ENCODE results near the gene UPP2. TPM values are rescaled to one million over a fixed set of nuclear protein-coding genes. Genes with fewer than 3 reads are reported as not detected.

UPP2 gene
- total RNA-seq, 1 donor from 2014 or later = 1.6 TPM

GRCh38 chr2:158103411-158104012, 1.8 kb downstream of the UPP2 start:
- DNase-seq (ENCODE audit: low spot score in 2 of 2) = no peak
- FAIRE-seq = no peak

GRCh38 chr2:158104903-158105302, 3.2 kb downstream of the UPP2 start:
- DNase-seq (ENCODE audit: low spot score in 2 of 2) (no peak), FAIRE-seq (no peak)

GRCh38 chr2:158112992-158113391, 11.3 kb downstream of the UPP2 start:
- no peak for DNase-seq (ENCODE audit: low spot score in 2 of 2)

DNA sequence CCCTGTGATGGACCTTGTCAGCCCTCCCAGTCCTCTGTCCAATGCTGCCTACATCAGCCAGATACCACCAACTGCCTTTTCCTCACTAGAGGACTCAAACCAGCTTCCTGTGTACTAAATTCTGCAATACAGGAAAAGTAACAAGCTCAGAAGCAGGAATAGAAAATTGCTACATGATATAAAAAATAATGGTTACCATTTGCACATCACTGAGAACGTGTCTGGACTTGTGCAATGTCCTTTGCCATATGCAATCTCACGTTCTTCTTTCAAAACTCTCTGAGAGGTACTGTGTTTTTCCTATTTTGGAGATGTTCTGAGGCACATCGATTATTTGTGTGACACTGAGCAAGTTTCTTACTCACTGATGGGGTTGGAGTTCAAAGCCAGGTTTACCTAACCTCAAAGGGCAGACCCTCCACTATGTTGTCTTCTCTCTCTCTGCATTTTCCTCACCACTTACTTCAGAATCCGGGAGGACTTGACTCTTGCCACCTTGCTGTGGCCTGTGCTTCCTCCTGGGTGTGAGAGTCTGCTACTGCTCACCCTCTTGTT, 12.1 kb downstream of the UPP2 start:
- DNase-seq (ENCODE audit: low spot score in 2 of 2) = no peak
- FAIRE-seq = no peak

More at GRCh38 chr2:158112992-158113391, 11.3 kb downstream of the UPP2 start:
- FAIRE-seq = no peak

- DNase-seq (ENCODE audit: low spot score in 2 of 2) (no peak), FAIRE-seq (no peak)
Observed at GRCh38 chr2:158114516-158114915, 12.8 kb downstream of the UPP2 start.

- FAIRE-seq (no peak), DNase-seq (ENCODE audit: low spot score in 2 of 2) (no peak)
Observed at GRCh38 chr2:158115202-158115767, 13.6 kb downstream of the UPP2 start.

DNA sequence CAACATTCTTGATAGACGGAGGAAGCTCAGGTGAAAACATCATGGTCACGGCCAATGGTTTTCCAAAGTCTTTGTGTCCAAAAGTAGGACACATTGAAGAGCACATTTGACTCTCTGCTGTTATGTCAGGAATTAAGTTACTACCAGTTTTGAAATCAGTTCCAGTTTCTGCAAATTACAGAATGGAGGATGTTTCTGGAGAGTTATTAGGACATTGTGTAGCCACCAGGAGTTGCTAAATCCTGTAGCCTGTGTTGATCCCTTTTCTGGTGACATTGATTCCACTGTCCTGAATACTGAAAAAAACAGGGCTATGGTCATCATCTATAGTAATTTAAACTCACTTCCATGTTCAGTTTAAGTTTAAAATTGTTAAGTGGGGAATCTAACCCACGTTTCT, 15.3 kb downstream of the UPP2 start:
- FAIRE-seq (no peak), DNase-seq (ENCODE audit: low spot score in 2 of 2) (no peak)

DNA sequence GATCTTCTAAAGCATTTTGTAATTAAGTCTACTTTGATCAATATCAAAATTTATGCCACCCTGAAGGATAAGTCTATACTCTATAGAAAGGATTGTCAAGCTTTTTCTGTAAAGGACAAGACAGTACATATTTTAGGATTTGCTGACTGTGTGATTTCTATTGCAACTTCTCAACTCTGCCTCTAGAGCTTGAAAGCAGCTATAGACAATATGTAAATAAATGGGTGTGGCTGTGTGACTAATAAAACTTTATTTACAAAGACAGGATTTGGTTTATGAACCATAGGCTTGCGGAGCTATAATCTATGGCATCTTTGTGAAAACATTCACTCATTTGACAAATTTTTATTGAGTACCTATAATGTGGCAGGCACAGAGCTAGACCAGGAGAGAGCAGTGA, 18.4 kb downstream of the UPP2 start:
- DNase-seq (ENCODE audit: low spot score in 2 of 2) = no peak
- no peak for FAIRE-seq

DNA sequence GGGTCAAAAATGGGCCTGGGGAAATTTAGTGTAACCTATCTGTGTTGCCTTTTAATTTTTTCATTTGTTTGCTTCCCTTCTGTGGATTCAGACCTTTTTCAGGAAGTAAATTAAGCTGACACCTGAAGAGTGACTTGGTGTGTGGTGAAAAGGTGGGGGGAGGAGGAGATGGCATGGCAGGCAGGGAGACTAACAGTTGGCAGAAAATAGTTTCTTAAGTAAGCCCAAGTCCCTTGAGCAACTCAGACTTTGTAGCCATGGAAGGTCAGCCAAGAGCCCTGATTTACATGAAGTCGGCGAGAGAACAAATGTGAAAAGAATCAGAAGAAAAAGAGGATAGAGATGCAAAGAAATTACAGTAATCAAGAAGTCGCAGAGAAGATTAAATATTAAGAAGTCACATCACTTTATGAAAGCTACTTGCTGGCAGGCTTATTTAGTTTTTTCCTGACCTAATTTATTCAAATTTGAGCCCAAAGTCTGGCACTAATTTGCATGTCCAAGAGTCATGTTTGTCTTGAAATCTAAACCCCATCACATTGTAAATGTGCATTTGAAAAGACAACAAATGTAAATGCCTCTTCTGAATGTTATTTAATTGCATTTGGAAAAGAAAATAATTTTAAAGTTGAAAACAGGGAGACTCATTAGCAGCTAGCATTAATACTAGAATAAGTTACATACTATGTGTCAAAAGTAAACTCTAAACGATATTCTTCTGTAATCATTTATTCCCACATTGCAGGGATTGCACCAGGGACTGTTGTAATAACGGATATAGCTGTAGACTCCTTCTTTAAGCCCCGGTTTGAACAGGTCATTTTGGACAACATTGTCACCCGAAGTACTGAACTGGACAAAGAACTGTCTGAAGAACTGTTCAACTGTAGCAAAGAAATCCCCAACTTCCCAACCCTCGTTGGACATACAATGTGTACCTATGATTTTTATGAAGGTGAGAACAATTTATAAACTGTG, 19.3 kb downstream of the UPP2 start:
- FAIRE-seq (no peak), DNase-seq (ENCODE audit: low spot score in 2 of 2) (no peak)

- FAIRE-seq = no peak
- no peak for DNase-seq (ENCODE audit: low spot score in 2 of 2)
Observed at GRCh38 chr2:158124896-158125295, 23.2 kb downstream of the UPP2 start.

DNA sequence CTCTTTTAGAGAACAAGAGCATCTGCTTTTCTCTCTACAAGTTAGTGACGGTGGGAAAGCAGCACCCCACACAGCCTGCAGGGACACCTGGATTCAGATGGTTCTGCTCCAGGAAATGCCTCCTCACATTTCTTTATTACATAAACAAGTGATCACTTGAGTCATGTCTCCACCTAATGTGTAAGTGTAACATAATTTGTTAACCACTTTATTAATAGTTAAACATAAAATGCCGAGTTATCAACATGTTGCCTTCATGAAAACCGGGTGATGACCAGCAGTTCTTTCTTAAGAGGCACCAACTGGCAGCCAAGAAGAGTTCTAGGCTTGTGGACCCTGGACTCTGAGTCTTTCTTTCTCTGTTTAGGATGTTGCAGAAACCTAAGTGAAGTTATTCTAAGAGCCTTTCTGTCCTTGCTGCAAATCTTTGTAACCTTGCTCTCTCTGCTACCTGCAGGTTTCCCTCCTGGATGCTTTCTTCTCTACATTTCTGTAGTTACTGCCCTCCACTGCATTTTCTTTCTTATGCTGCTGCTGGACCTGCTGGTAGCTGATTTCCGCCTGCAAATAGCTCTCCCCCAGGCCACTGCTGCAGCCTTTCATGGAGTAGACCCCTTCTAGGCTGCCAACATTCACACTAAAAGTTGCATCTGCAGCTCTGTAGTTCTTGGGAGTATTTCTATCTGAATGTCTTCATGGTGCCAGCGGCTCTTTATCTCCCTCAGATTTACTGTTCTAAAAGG, 24.3 kb downstream of the UPP2 start:
- DNase-seq (ENCODE audit: low spot score in 2 of 2) (no peak), FAIRE-seq (no peak)

- DNase-seq (ENCODE audit: low spot score in 2 of 2) = no peak
- FAIRE-seq = no peak
Observed at GRCh38 chr2:158127380-158127804, 25.7 kb downstream of the UPP2 start.

DNA sequence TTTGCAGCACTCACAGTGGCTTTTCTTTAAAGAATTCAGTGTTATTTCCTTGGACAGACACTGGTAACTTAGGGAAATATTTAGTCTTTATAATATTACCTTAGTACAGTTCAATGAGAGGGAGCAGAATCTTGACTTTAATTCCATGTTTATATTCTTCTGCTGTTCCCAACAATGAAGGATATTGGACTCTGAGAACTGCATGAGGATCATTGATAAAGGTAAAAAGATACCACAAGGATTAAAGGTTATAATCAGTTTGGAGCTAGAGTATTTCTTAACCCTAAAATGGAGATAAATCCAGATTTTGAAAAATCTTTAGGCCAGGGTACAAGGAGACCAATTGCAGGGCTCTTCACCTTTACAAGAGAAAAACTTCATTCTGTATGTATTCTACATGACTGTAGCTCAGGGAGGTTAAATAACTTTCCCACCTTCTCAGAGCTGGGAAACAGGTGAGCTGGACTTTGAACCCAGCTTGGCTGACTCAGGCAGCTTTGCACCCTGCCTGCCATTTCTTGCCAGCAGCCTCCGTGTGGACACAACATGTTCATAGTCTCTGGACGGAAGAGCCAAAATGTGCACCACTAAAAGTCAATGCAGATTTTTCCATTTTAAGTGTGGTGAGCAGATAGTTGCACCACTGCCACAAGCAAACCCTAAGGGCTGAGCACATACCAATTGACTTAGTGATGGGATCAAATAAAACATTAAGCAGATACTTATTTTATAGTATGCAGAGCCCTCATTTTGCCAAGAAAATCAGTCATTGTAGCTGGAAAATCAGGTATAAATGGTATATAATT, 26.7 kb downstream of the UPP2 start:
- no peak for DNase-seq (ENCODE audit: low spot score in 2 of 2)
- no peak for FAIRE-seq

DNA sequence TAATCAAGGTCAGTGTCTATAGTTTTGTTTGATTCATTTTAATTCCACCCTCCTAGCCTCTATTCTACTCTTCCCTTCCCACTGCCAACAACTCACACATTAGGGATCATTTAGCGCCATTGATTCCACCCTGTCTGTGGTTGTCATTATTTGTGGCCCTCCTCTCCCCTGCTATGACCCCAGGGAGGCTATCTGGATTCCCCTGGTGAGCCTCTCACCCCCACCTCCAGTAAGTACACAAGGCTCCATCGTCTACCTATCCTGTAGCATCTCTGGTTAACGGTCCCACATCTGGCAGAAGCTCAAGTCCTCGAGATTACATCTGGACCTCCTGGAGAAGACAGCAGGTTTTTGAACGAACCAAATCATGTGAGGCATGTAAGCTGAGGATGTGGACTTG, 27.4 kb downstream of the UPP2 start:
- DNase-seq (ENCODE audit: low spot score in 2 of 2) (no peak), FAIRE-seq (no peak)

GRCh38 chr2:158130832-158131473, 29.3 kb downstream of the UPP2 start:
- FAIRE-seq (no peak), DNase-seq (ENCODE audit: low spot score in 2 of 2) (no peak)

GRCh38 chr2:158131483-158131912, 29.8 kb downstream of the UPP2 start:
- DNase-seq (ENCODE audit: low spot score in 2 of 2) = no peak
- no peak for FAIRE-seq

DNA sequence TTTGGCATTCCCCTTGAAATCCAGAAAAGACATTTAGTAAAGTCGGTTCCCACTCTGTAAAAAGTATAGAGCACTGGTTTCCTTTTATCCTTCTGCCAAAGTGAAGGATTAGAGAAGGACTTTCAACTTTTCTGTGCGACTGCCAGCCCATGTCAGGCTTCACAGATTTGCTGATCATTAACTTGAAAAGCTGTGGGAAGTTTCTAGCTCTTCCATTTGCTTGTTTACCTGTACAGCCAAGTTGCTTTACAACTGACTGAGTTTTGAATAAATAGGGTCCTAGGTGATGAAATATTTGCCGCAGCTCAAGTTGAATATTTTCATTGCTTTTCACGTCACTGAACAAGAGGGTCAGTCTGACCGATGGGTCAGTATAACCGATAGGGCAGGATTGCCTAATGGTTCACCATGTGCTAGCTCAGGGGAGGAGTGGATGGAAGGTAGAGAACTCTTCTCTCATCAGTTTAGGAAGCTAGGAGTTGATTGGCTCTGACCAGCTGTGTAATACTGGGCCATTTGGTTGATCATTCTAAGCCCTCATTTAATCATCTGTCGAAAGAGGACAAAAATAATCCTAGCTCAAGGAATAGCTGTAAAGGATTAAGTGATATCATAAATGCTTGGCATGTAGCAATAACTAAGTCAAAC, 30.4 kb downstream of the UPP2 start:
- FAIRE-seq (no peak), DNase-seq (ENCODE audit: low spot score in 2 of 2) (no peak)

DNA sequence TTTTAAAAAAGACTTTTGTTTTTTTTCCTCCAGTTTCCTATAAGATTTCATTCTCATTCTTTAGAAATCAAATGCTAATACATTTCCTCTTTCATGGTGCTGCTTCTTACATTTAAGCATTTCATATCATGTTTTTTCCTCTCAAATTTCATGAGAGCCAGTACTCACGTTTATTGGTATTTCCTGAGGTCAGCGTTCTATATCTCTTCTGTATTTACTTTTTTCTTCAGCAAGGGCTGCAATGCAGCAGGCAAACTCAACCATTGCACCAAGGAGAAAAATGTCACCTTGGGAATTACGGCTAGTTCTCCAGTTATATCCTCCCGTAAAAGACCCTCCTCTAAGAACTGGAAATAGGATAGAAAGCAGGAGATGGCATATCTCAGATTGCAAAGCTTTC, 32.4 kb downstream of the UPP2 start:
- FAIRE-seq = no peak
- DNase-seq (ENCODE audit: low spot score in 2 of 2) = no peak

DNA sequence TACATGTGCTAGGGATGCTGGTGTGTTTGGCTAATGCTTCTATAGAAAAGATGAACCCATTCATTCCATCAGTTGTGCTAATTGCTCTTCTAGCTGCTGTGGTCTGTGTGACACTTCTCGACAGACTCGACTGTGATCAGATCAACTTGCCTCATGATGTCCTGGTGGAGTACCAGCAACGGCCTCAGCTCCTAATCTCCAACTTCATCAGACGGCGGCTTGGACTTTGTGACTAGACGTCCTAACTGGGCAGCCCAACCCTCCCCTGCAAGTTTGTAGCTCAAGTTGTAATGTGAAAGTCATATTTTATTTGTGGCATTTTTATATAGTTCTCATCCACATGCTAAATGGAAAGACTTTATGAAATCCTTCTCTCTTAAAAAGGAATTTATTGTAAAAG, 33.0 kb downstream of the UPP2 start:
- FAIRE-seq (no peak), DNase-seq (ENCODE audit: low spot score in 2 of 2) (no peak)

Data from frontal cortex (tissue), 4 donors.